H54 (cell line): ENCODE results near the gene ASXL1.
A peak's percentile ranks its signal among the peaks of the same experiment; 100 is the strongest.

Source experiments
- DNase-seq: peaks from one replicate; pipeline ENCODE4 v3.0.0; 2011; ENCODE audit warnings: low spot score, mixed read lengths; ENCODE audit not compliant: insufficient read length
- FAIRE-seq: peaks from 3 replicates; lab custom pipeline; 2011; peaks lifted over from hg19 to GRCh38; lab: Jason Lieb, UNC
- POLR2A ChIP-seq: IDR thresholded peaks from 2 replicates; pipeline ENCODE4 v1.6.1; 2011; ENCODE audit warnings: low read depth, mild to moderate bottlenecking, low read length

Gene ASXL1

GRCh38 chr20:32484225-32484957 is 126.3 kb downstream of the ASXL1 start:
- TF ChIP-seq POLR2A, result no peak
- no peak for DNase-seq
- FAIRE-seq, result no peak

GRCh38 chr20:32484958-32485769 is 127.0 kb downstream of the ASXL1 start:
- no peak for TF ChIP-seq POLR2A
- peak; percentile 55 for DNase-seq
- peak; percentile 27 for FAIRE-seq

GRCh38 chr20:32485770-32486478 is 127.8 kb downstream of the ASXL1 start:
- TF ChIP-seq POLR2A, result no peak
- FAIRE-seq, result no peak
- no peak for DNase-seq

- no peak for DNase-seq
- no peak for TF ChIP-seq POLR2A
- no peak for FAIRE-seq
Observed at GRCh38 chr20:32487381-32487780, 129.2 kb downstream of the ASXL1 start.

- DNase-seq (no peak), FAIRE-seq (no peak)
- no peak for TF ChIP-seq POLR2A
Observed at GRCh38 chr20:32488066-32488838, 130.1 kb downstream of the ASXL1 start.
